Astrocyte (in vitro differentiated cells and primary cell): ENCODE results near the gene LDB3. TPM values are rescaled to one million over a fixed set of nuclear protein-coding genes. Genes with fewer than 3 reads are reported as not detected.

Experiments
- DNase-seq: peaks from one replicate; pipeline ENCODE4 v3.0.0-alpha.2; 2010; ENCODE audit warnings: low read depth
- FAIRE-seq: peaks from 2 replicates; lab custom pipeline; 2011; peaks lifted over from hg19 to GRCh38; lab: Jason Lieb, UNC
- H2AFZ ChIP-seq: 2 replicates; pipeline ENCODE4 v1.6.0; 2012; ENCODE audit warnings: low read depth, low read length, inconsistent platforms
- H3K27ac ChIP-seq: 2 replicates; pipeline ENCODE4 v1.5.1; 2011; ENCODE audit warnings: low read depth, low read length, inconsistent platforms
- H3K27me3 ChIP-seq: 2 replicates; pipeline ENCODE4 v1.6.0; 2011; ENCODE audit warnings: low read length, inconsistent platforms; ENCODE audit not compliant: insufficient read depth
- H3K36me3 ChIP-seq: 2 replicates; pipeline ENCODE4 v1.5.1; 2011; ENCODE audit warnings: low read length, inconsistent platforms; ENCODE audit not compliant: insufficient read depth
- H3K4me1 ChIP-seq: 2 replicates; pipeline ENCODE4 v1.5.1; 2011; ENCODE audit warnings: low read length, inconsistent platforms; ENCODE audit not compliant: insufficient read depth
- H3K4me2 ChIP-seq: 2 replicates; pipeline ENCODE4 v1.6.0; 2012; ENCODE audit warnings: low read length, inconsistent platforms
- H3K4me3 ChIP-seq: 2 replicates; pipeline ENCODE4 v1.5.1; 2011; ENCODE audit warnings: low read depth, mild to moderate bottlenecking, low read length, inconsistent platforms; ENCODE audit not compliant: insufficient read depth
- H3K79me2 ChIP-seq: 2 replicates; pipeline ENCODE4 v1.6.0; 2012; ENCODE audit warnings: mild to moderate bottlenecking, low read length, inconsistent platforms; ENCODE audit not compliant: insufficient read depth
- H3K9ac ChIP-seq: 2 replicates; pipeline ENCODE4 v1.6.0; 2012; ENCODE audit warnings: mild to moderate bottlenecking, low read length, inconsistent platforms
- H3K9me3 ChIP-seq: 2 replicates; pipeline ENCODE4 v1.5.1; 2012; ENCODE audit warnings: low read depth, mild to moderate bottlenecking, low read length, inconsistent platforms; ENCODE audit not compliant: insufficient read depth
- H4K20me1 ChIP-seq: 2 replicates; pipeline ENCODE4 v1.6.0; 2012; ENCODE audit warnings: low read length, inconsistent platforms; ENCODE audit not compliant: insufficient read depth
- H3K27ac Mint-ChIP-seq: one replicate; pipeline ENCODE4 v1.8.0; 2021; ENCODE audit warnings: mild to moderate bottlenecking, mixed read lengths; ENCODE audit not compliant: unreplicated experiment
- H3K27me3 Mint-ChIP-seq: one replicate; pipeline ENCODE4 v1.8.0; 2021; ENCODE audit warnings: low read depth, mixed read lengths; ENCODE audit not compliant: unreplicated experiment
- H3K36me3 Mint-ChIP-seq: one replicate; pipeline ENCODE4 v1.8.0; 2021; ENCODE audit warnings: low read depth, mixed read lengths; ENCODE audit not compliant: unreplicated experiment
- H3K4me1 Mint-ChIP-seq: one replicate; pipeline ENCODE4 v1.8.0; 2021; ENCODE audit warnings: low read depth, mixed read lengths; ENCODE audit not compliant: unreplicated experiment
- H3K4me3 Mint-ChIP-seq: one replicate; pipeline ENCODE4 v1.8.0; 2021; ENCODE audit warnings: mild to moderate bottlenecking, moderate library complexity, mixed read lengths; ENCODE audit not compliant: unreplicated experiment
- H3K9me3 Mint-ChIP-seq: one replicate; pipeline ENCODE4 v1.8.0; 2021; ENCODE audit warnings: mild to moderate bottlenecking, mixed read lengths; ENCODE audit not compliant: unreplicated experiment
- CTCF ChIP-seq: IDR thresholded peaks from 2 replicates; pipeline ENCODE4 v1.5.1; 2011; ENCODE audit warnings: low read depth, mild to moderate bottlenecking, inconsistent platforms, low read length, moderate library complexity; ENCODE audit not compliant: insufficient read depth
- EZH2 ChIP-seq: IDR thresholded peaks from 2 replicates; pipeline ENCODE4 v1.6.1; 2012; ENCODE audit warnings: mild to moderate bottlenecking, low read length, inconsistent platforms; ENCODE audit not compliant: insufficient read depth
- total RNA-seq: library from RNA; stranded (reverse); gene quantifications from 2 replicates; pipeline ENCODE4 v1.2.1, GENCODE V29; 2021

LDB3 gene
- total RNA-seq, 1 donor from 2014 or later: 3.5 TPM

- no peaks in the 10 kb centered on the region for H3K36me3 ChIP-seq
These were observed 42.7 kb downstream of the LDB3 start for GRCh38 chr10:86710987-86711512.

GRCh38 chr10:86711513-86712316 lies 43.4 kb downstream of the LDB3 start:
- Histone ChIP-seq H3K27ac (peak overlapping the region; percentile 86), H4K20me1 (no peaks in the 10 kb centered on the region), H3K36me3 (no peaks in the 10 kb centered on the region), H3K4me3 (peak overlapping the region; percentile 49), H3K79me2 (no peaks in the 10 kb centered on the region), H3K27me3 (no peaks in the 10 kb centered on the region), H3K4me1 (peaks cover 10% of the 10 kb centered on the region), H3K9me3 (no peaks in the 10 kb centered on the region), H2AFZ (peak overlapping the region; percentile 91), H3K9ac (peak overlapping the region; percentile 88), H3K4me2 (peak overlapping the region; percentile 84)
- DNase-seq (peak; percentile 22), FAIRE-seq (no peak)
- Mint-ChIP-seq H3K27ac (peak overlapping the region; percentile 72), H3K4me3 (peak overlapping the region; percentile 80), H3K9me3 (no peaks in the 10 kb centered on the region), H3K27me3 (peaks cover 6% of the 10 kb centered on the region), H3K36me3 (peaks cover 2% of the 10 kb centered on the region), H3K4me1 (peaks cover 5% of the 10 kb centered on the region)
- no peak for TF ChIP-seq CTCF
- no peak for TF ChIP-seq EZH2

More at GRCh38 chr10:86710987-86711512, 42.7 kb downstream of the LDB3 start:
- Histone ChIP-seq H3K9me3 (no peaks in the 10 kb centered on the region), H3K4me1 (peaks cover 10% of the 10 kb centered on the region), H3K9ac (peak overlapping the region; percentile 88), H3K4me3 (peak overlapping the region; percentile 49), H3K27me3 (no peaks in the 10 kb centered on the region), H2AFZ (peak overlapping the region; percentile 91), H3K79me2 (no peaks in the 10 kb centered on the region), H3K27ac (peak overlapping the region; percentile 86), H3K4me2 (peak overlapping the region; percentile 84), H4K20me1 (no peaks in the 10 kb centered on the region)
- no peak for FAIRE-seq
- TF ChIP-seq CTCF (peak; percentile 36), EZH2 (no peak)
- Mint-ChIP-seq H3K4me3 (peak overlapping the region; percentile 84), H3K36me3 (peaks cover 2% of the 10 kb centered on the region), H3K27ac (peak overlapping the region; percentile 96), H3K4me1 (peaks cover 5% of the 10 kb centered on the region), H3K27me3 (peaks cover 6% of the 10 kb centered on the region), H3K9me3 (no peaks in the 10 kb centered on the region)
- peak; percentile 72 for DNase-seq
